NAMALWA (cell line): ENCODE data around the gene TMEM186.
"Not testable (repeated sequence)": the region's sequence is repeated elsewhere in the genome, so short reads cannot be mapped to it uniquely, and the experiment has no call there.

Experiments
- DNase-seq: peaks from one replicate; pipeline ENCODE4 v3.0.0-alpha.2; 2015; ENCODE audit warnings: low spot score

Gene TMEM186

GRCh38 chr16:8812162-8812843 lies 14.9 kb upstream of the TMEM186 start:
- no peak for DNase-seq

GRCh38 chr16:8808613-8809353 lies 11.3 kb upstream of the TMEM186 start:
- DNase-seq: no peak

- DNase-seq: no peak
These were observed 10.6 kb upstream of the TMEM186 start for GRCh38 chr16:8808009-8808408.

- DNase-seq: no peak
These were observed 9.8 kb upstream of the TMEM186 start for GRCh38 chr16:8807189-8807588.

- DNase-seq: no peak
These were observed 9.0 kb upstream of the TMEM186 start for GRCh38 chr16:8806272-8806983.

- no peak for DNase-seq
These were observed 6.9 kb upstream of the TMEM186 start for GRCh38 chr16:8804313-8804712.

GRCh38 chr16:8803733-8804132 lies 6.3 kb upstream of the TMEM186 start:
- not testable (repeated sequence) for DNase-seq

- DNase-seq: no peak
These were observed 4.3 kb upstream of the TMEM186 start for GRCh38 chr16:8801701-8802100.

GRCh38 chr16:8798535-8799157 lies 1.2 kb upstream of the TMEM186 start:
- DNase-seq: no peak

- DNase-seq: no peak
These were observed 712 bp upstream of the TMEM186 start for GRCh38 chr16:8798174-8798527.

- DNase-seq: peak; percentile 21
These were observed 723 bp downstream of the TMEM186 start for GRCh38 chr16:8796469-8797363.

- no peak for DNase-seq
These were observed 1.6 kb downstream of the TMEM186 start for GRCh38 chr16:8795818-8796217.

GRCh38 chr16:8795091-8795490 lies 2.3 kb downstream of the TMEM186 start:
- no peak for DNase-seq

- DNase-seq: no peak
These were observed 8.8 kb downstream of the TMEM186 start for GRCh38 chr16:8788578-8789172.

GRCh38 chr16:8786316-8786715 lies 11.1 kb downstream of the TMEM186 start:
- DNase-seq: not testable (repeated sequence)

- DNase-seq: no peak
These were observed 12.0 kb downstream of the TMEM186 start for GRCh38 chr16:8785408-8785807.

GRCh38 chr16:8782673-8783072 lies 14.8 kb downstream of the TMEM186 start:
- no peak for DNase-seq

GRCh38 chr16:8781797-8782196 lies 15.6 kb downstream of the TMEM186 start:
- no peak for DNase-seq

GRCh38 chr16:8777217-8777616 lies 20.2 kb downstream of the TMEM186 start:
- DNase-seq: no peak

- DNase-seq: no peak
These were observed 21.3 kb downstream of the TMEM186 start for GRCh38 chr16:8776129-8776584.

GRCh38 chr16:8775359-8775758 lies 22.1 kb downstream of the TMEM186 start:
- DNase-seq: no peak
